ENCODE measurements around the gene LDB3. TPM values are rescaled to one million over a fixed set of nuclear protein-coding genes. Genes with fewer than 3 reads are reported as not detected.

The LDB3 gene
- total and polyA plus RNA-seq, 2 donors: 7.1 to 8.2 TPM

- Histone ChIP-seq H3K4me1 (ENCODE audit: insufficient read depth) (no peaks in the 10 kb centered on the region), H3K36me3 (ENCODE audit: insufficient read depth) (no peaks in the 10 kb centered on the region), H3K27ac (ENCODE audit: low read depth) (no peak overlapping the region), H3K4me3 (ENCODE audit: low read depth, low read length) (no peak overlapping the region)
- DNase-seq (ENCODE audit: extremely low spot score): no peak
- WGBS: 94% methylated on average over 14 of the region's 14 CpGs
These were observed 23.2 kb downstream of the LDB3 start for GRCh38 chr10:86691333-86692022.

- H3K36me3 ChIP-seq (ENCODE audit: insufficient read depth): no peaks in the 10 kb centered on the region
- H3K27ac ChIP-seq (ENCODE audit: low read depth): no peak overlapping the region
- no peak overlapping the region for H3K4me3 ChIP-seq (ENCODE audit: low read depth, low read length)
- DNase-seq (ENCODE audit: extremely low spot score): no peak
- no peaks in the 10 kb centered on the region for H3K4me1 ChIP-seq (ENCODE audit: insufficient read depth)
- 88% methylated on average over 8 of the region's 8 CpGs for WGBS
These were observed 23.8 kb downstream of the LDB3 start for GRCh38 chr10:86692023-86692514.

GRCh38 chr10:86692664-86693063 lies 24.4 kb downstream of the LDB3 start:
- H3K36me3 ChIP-seq (ENCODE audit: insufficient read depth): no peaks in the 10 kb centered on the region
- H3K4me1 ChIP-seq (ENCODE audit: insufficient read depth): no peaks in the 10 kb centered on the region
- no peak overlapping the region for H3K4me3 ChIP-seq (ENCODE audit: low read depth, low read length)
- DNase-seq (ENCODE audit: extremely low spot score): no peak
- no peak overlapping the region for H3K27ac ChIP-seq (ENCODE audit: low read depth)
- 96% methylated on average over 7 of the region's 7 CpGs for WGBS

- no peak for DNase-seq (ENCODE audit: extremely low spot score)
- no peaks in the 10 kb centered on the region for H3K4me1 ChIP-seq (ENCODE audit: insufficient read depth)
- H3K36me3 ChIP-seq (ENCODE audit: insufficient read depth): no peaks in the 10 kb centered on the region
- no peak overlapping the region for H3K4me3 ChIP-seq (ENCODE audit: low read depth, low read length)
- H3K27ac ChIP-seq (ENCODE audit: low read depth): no peak overlapping the region
- 58% methylated on average over 2 of the region's 2 CpGs for WGBS
These were observed 25.0 kb downstream of the LDB3 start for GRCh38 chr10:86693275-86693674.

GRCh38 chr10:86693721-86694369 lies 25.5 kb downstream of the LDB3 start:
- no peaks in the 10 kb centered on the region for H3K4me1 ChIP-seq (ENCODE audit: insufficient read depth)
- 16% methylated on average over 10 of the region's 10 CpGs for WGBS
- no peak overlapping the region for H3K27ac ChIP-seq (ENCODE audit: low read depth)
- H3K4me3 ChIP-seq (ENCODE audit: low read depth, low read length): no peak overlapping the region
- no peaks in the 10 kb centered on the region for H3K36me3 ChIP-seq (ENCODE audit: insufficient read depth)
- DNase-seq (ENCODE audit: extremely low spot score): peak; percentile 62

GRCh38 chr10:86698207-86698940 lies 30.1 kb downstream of the LDB3 start:
- no peaks in the 10 kb centered on the region for H3K4me1 ChIP-seq (ENCODE audit: insufficient read depth)
- no peak for DNase-seq (ENCODE audit: extremely low spot score)
- no peak overlapping the region for H3K27ac ChIP-seq (ENCODE audit: low read depth)
- WGBS: 84% methylated on average over 9 of the region's 9 CpGs
- H3K4me3 ChIP-seq (ENCODE audit: low read depth, low read length): no peak overlapping the region
- no peaks in the 10 kb centered on the region for H3K36me3 ChIP-seq (ENCODE audit: insufficient read depth)

- no peak for DNase-seq (ENCODE audit: extremely low spot score)
- no peak overlapping the region for H3K4me3 ChIP-seq (ENCODE audit: low read depth, low read length)
- WGBS: 93% methylated on average over 7 of the region's 7 CpGs
- no peak overlapping the region for H3K27ac ChIP-seq (ENCODE audit: low read depth)
- H3K36me3 ChIP-seq (ENCODE audit: insufficient read depth): no peaks in the 10 kb centered on the region
- no peaks in the 10 kb centered on the region for H3K4me1 ChIP-seq (ENCODE audit: insufficient read depth)
These were observed 30.8 kb downstream of the LDB3 start for GRCh38 chr10:86699125-86699524.

- DNase-seq (ENCODE audit: extremely low spot score): no peak
- Histone ChIP-seq H3K36me3 (ENCODE audit: insufficient read depth) (no peaks in the 10 kb centered on the region), H3K4me1 (ENCODE audit: insufficient read depth) (no peaks in the 10 kb centered on the region), H3K4me3 (ENCODE audit: low read depth, low read length) (no peak overlapping the region), H3K27ac (ENCODE audit: low read depth) (no peak overlapping the region)
- 92% methylated on average over 8 of the region's 8 CpGs for WGBS
These were observed 31.2 kb downstream of the LDB3 start for GRCh38 chr10:86699541-86699940.

- Histone ChIP-seq H3K27ac (ENCODE audit: low read depth) (no peak overlapping the region), H3K4me1 (ENCODE audit: insufficient read depth) (no peaks in the 10 kb centered on the region), H3K4me3 (ENCODE audit: low read depth, low read length) (no peak overlapping the region), H3K36me3 (ENCODE audit: insufficient read depth) (no peaks in the 10 kb centered on the region)
- 89% methylated on average over 9 of the region's 9 CpGs for WGBS
- DNase-seq (ENCODE audit: extremely low spot score): no peak
These were observed 31.9 kb downstream of the LDB3 start for GRCh38 chr10:86699991-86700840.

GRCh38 chr10:86700851-86701617 lies 32.7 kb downstream of the LDB3 start:
- no peaks in the 10 kb centered on the region for H3K4me1 ChIP-seq (ENCODE audit: insufficient read depth)
- no peaks in the 10 kb centered on the region for H3K36me3 ChIP-seq (ENCODE audit: insufficient read depth)
- H3K27ac ChIP-seq (ENCODE audit: low read depth): no peak overlapping the region
- no peak for DNase-seq (ENCODE audit: extremely low spot score)
- H3K4me3 ChIP-seq (ENCODE audit: low read depth, low read length): no peak overlapping the region
- WGBS: 96% methylated on average over 12 of the region's 12 CpGs

- H3K4me1 ChIP-seq (ENCODE audit: insufficient read depth): no peaks in the 10 kb centered on the region
- H3K27ac ChIP-seq (ENCODE audit: low read depth): no peak overlapping the region
- no peak overlapping the region for H3K4me3 ChIP-seq (ENCODE audit: low read depth, low read length)
- WGBS: 90% methylated on average over 8 of the region's 8 CpGs
- H3K36me3 ChIP-seq (ENCODE audit: insufficient read depth): no peaks in the 10 kb centered on the region
- no peak for DNase-seq (ENCODE audit: extremely low spot score)
These were observed 34.9 kb downstream of the LDB3 start for GRCh38 chr10:86703176-86703575.

- Histone ChIP-seq H3K36me3 (ENCODE audit: insufficient read depth) (no peaks in the 10 kb centered on the region), H3K27ac (ENCODE audit: low read depth) (no peak overlapping the region), H3K4me3 (ENCODE audit: low read depth, low read length) (no peak overlapping the region), H3K4me1 (ENCODE audit: insufficient read depth) (no peaks in the 10 kb centered on the region)
- WGBS: 97% methylated on average over 1 of the region's 1 CpG
- no peak for DNase-seq (ENCODE audit: extremely low spot score)
These were observed 36.8 kb downstream of the LDB3 start for GRCh38 chr10:86705139-86705538.

GRCh38 chr10:86705905-86706304 lies 37.6 kb downstream of the LDB3 start:
- Histone ChIP-seq H3K27ac (ENCODE audit: low read depth) (no peak overlapping the region), H3K4me1 (ENCODE audit: insufficient read depth) (no peaks in the 10 kb centered on the region), H3K36me3 (ENCODE audit: insufficient read depth) (no peaks in the 10 kb centered on the region), H3K4me3 (ENCODE audit: low read depth, low read length) (no peak overlapping the region)
- WGBS: 95% methylated on average over 2 of the region's 2 CpGs
- DNase-seq (ENCODE audit: extremely low spot score): no peak
